ENCODE results near the gene HARBI1. TPM values are rescaled to one million over a fixed set of nuclear protein-coding genes. Genes with fewer than 3 reads are reported as not detected.
"Not testable (repeated sequence)": the region's sequence is repeated elsewhere in the genome, so short reads cannot be mapped to it uniquely, and the experiment has no call there.

HARBI1 gene
- total and polyA plus RNA-seq, 2 experiments from 2014 or later, result 4.4 to 6.5 TPM

- Histone ChIP-seq H3K79me2 (peaks cover 93% of the 10 kb centered on the region), H3K4me2 (no peak overlapping the region), H3K9me2 (replicated peaks; ENCODE audit: insufficient read depth) (no peaks in the 10 kb centered on the region), H2AFZ (no peak overlapping the region), H3K9me3 (ENCODE audit: low read depth) (no peaks in the 10 kb centered on the region), H3K36me3 (replicated peaks; ENCODE audit: insufficient read depth, low read depth) (no peaks in the 10 kb centered on the region), H3K27me3 (no peaks in the 10 kb centered on the region), H3K4me3 (no peak overlapping the region), H3K4me1 (ENCODE audit: insufficient read depth) (peaks cover 17% of the 10 kb centered on the region), H3K27ac (no peak overlapping the region), H4K20me1 (ENCODE audit: insufficient read depth, poor library complexity, severe bottlenecking) (peaks cover 60% of the 10 kb centered on the region)
- TF ChIP-seq CTCF (IDR thresholded peaks at IDR 0.05; ENCODE audit: poor library complexity) (no peak), EZH2 (IDR thresholded peaks at IDR 0.05; ENCODE audit: borderline replicate concordance) (no peak), EZH2phosphoT487 (IDR thresholded peaks at IDR 0.05; ENCODE audit: low read depth, severe bottlenecking, unreplicated experiment) (no peak)
- DNase-seq (ENCODE audit: low spot score), result no peak
Observed at GRCh38 chr11:46588915-46589314, 28.1 kb downstream of the HARBI1 start.

- Histone ChIP-seq H3K4me2 (no peak overlapping the region), H3K27me3 (no peaks in the 10 kb centered on the region), H3K27ac (no peak overlapping the region), H3K9me3 (ENCODE audit: low read depth) (no peaks in the 10 kb centered on the region), H3K4me1 (ENCODE audit: insufficient read depth) (peaks cover 17% of the 10 kb centered on the region), H2AFZ (no peak overlapping the region), H3K36me3 (replicated peaks; ENCODE audit: insufficient read depth, low read depth) (no peaks in the 10 kb centered on the region), H4K20me1 (ENCODE audit: insufficient read depth, poor library complexity, severe bottlenecking) (peaks cover 60% of the 10 kb centered on the region), H3K4me3 (no peak overlapping the region), H3K79me2 (peaks cover 87% of the 10 kb centered on the region), H3K9me2 (replicated peaks; ENCODE audit: insufficient read depth) (no peaks in the 10 kb centered on the region)
- 87% methylated on average over 5 of the region's 5 CpGs for WGBS (ENCODE audit: low lambda C conversion rate, missing lambda C conversion rate)
- DNase-seq (ENCODE audit: low spot score), result no peak
- TF ChIP-seq EZH2 (IDR thresholded peaks at IDR 0.05; ENCODE audit: borderline replicate concordance), result no peak
- no peak for TF ChIP-seq EZH2phosphoT487 (IDR thresholded peaks at IDR 0.05; ENCODE audit: low read depth, severe bottlenecking, unreplicated experiment)
- TF ChIP-seq CTCF (IDR thresholded peaks at IDR 0.05; ENCODE audit: poor library complexity), result no peak
Observed at GRCh38 chr11:46588131-46588530, 28.9 kb downstream of the HARBI1 start.

- not testable (repeated sequence) for H3K27me3 ChIP-seq; H3K9me3 ChIP-seq (ENCODE audit: low read depth)
Observed at GRCh38 chr11:46583513-46583912, 33.5 kb downstream of the HARBI1 start.

GRCh38 chr11:46582588-46582987 lies 34.4 kb downstream of the HARBI1 start:
- Histone ChIP-seq H3K79me2 (peaks cover 82% of the 10 kb centered on the region), H3K36me3 (replicated peaks; ENCODE audit: insufficient read depth, low read depth) (no peaks in the 10 kb centered on the region), H3K9me3 (ENCODE audit: low read depth) (no peaks in the 10 kb centered on the region), H4K20me1 (ENCODE audit: insufficient read depth, poor library complexity, severe bottlenecking) (peaks cover 40% of the 10 kb centered on the region), H3K4me3 (no peak overlapping the region), H3K4me1 (ENCODE audit: insufficient read depth) (no peaks in the 10 kb centered on the region), H3K27me3 (no peaks in the 10 kb centered on the region), H3K27ac (no peak overlapping the region), H3K9me2 (replicated peaks; ENCODE audit: insufficient read depth) (no peaks in the 10 kb centered on the region), H3K4me2 (no peak overlapping the region), H2AFZ (no peak overlapping the region)
- TF ChIP-seq EZH2 (IDR thresholded peaks at IDR 0.05; ENCODE audit: borderline replicate concordance), result no peak
- TF ChIP-seq CTCF (IDR thresholded peaks at IDR 0.05; ENCODE audit: poor library complexity), result no peak
- TF ChIP-seq EZH2phosphoT487 (IDR thresholded peaks at IDR 0.05; ENCODE audit: low read depth, severe bottlenecking, unreplicated experiment), result no peak
- DNase-seq (ENCODE audit: low spot score), result no peak
- 94% methylated on average over 5 of the region's 5 CpGs for WGBS (ENCODE audit: low lambda C conversion rate, missing lambda C conversion rate)

More at GRCh38 chr11:46583513-46583912, 33.5 kb downstream of the HARBI1 start:
- Histone ChIP-seq H4K20me1 (ENCODE audit: insufficient read depth, poor library complexity, severe bottlenecking) (peaks cover 45% of the 10 kb centered on the region), H3K79me2 (peaks cover 82% of the 10 kb centered on the region)
- H3K4me1 ChIP-seq (ENCODE audit: insufficient read depth); H3K36me3 ChIP-seq (replicated peaks; ENCODE audit: insufficient read depth, low read depth); H3K27ac ChIP-seq; H3K4me2 ChIP-seq; DNase-seq (ENCODE audit: low spot score); H3K4me3 ChIP-seq; H3K9me2 ChIP-seq (replicated peaks; ENCODE audit: insufficient read depth); H2AFZ ChIP-seq: not testable (repeated sequence)
- WGBS (ENCODE audit: low lambda C conversion rate, missing lambda C conversion rate), result 100% methylated on average over 1 of the region's 1 CpG
